ENCODE data around the gene PITPNM1. TPM values are rescaled to one million over a fixed set of nuclear protein-coding genes. Genes with fewer than 3 reads are reported as not detected.
"Not testable (repeated sequence)": the region's sequence is repeated elsewhere in the genome, so short reads cannot be mapped to it uniquely, and the experiment has no call there.

The PITPNM1 gene
- 9.2 and 24.0 TPM in 2 replicates for total RNA-seq (ENCODE audit: low replicate concordance)

DNA sequence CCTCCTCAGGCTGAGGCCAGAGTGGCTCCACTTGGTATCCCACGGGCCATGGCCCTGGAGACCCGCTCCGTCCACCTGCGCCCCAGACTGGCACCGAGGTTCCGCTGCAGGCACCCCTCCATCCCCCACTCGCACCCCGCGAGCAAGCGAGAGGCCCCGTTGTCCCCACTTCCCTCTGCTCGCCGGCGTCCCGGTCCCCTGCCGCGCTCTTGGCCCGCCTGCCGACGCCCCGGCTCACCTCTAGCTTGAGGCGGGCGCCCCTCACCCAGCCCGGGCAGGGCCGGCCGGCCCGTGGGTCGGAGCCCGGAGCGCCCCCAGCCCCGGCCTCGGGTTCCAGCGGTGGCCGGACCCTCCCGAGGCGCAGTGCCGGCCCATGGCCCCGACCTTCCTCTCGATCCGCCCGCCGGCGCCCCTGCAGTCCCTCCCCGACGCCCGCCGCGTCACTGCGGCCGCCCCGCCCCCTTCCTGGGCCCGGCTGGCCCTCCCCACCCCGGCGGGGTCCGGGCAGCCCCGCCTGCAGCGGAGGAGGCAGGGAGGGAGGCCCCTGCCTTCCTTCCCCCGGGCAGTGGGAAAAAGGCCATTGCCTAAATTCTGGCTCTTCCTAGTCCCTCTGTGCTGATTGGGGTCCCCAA lies at the start of gene PITPNM1:
TSS of gene PITPNM1 (minus strand) at position 414 of the 632 bp plus-strand sequence. CDS start 1,183 bp downstream, outside the sequence.
- TF ChIP-seq, protein P1, sequence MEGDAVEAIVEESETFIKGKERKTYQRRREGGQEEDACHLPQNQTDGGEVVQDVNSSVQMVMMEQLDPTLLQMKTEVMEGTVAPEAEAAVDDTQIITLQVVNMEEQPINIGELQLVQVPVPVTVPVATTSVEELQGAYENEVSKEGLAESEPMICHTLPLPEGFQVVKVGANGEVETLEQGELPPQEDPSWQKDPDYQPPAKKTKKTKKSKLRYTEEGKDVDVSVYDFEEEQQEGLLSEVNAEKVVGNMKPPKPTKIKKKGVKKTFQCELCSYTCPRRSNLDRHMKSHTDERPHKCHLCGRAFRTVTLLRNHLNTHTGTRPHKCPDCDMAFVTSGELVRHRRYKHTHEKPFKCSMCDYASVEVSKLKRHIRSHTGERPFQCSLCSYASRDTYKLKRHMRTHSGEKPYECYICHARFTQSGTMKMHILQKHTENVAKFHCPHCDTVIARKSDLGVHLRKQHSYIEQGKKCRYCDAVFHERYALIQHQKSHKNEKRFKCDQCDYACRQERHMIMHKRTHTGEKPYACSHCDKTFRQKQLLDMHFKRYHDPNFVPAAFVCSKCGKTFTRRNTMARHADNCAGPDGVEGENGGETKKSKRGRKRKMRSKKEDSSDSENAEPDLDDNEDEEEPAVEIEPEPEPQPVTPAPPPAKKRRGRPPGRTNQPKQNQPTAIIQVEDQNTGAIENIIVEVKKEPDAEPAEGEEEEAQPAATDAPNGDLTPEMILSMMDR (IDR thresholded peaks at IDR 0.05; ENCODE audit: insufficient read depth, low read length), result no peak
- H3K4me3 ChIP-seq (ENCODE audit: low read depth, low read length), result peak within 1 kb of the TSS; percentile 82
- DNase-seq (ENCODE audit: low read depth), result peak; percentile 25

DNA sequence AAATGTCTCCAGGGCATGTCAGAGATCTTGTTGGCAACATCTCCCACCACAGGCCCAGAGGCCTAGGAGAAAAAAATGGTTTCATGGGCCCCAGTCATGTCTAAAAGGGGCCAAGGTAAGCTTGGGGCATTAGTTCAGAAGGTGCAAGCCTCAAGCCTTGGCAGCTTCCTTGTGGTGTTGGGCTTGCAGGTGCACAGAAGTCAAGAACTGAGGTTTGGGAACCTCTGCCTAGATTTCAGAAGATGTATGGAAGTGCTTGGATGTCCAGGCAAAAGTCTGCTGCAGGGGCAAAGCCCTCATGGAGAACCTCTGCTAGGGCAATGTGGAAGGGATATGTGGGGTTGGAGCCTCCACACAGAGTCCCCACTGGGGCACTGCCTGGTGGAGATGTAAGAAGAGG lies 46.5 kb upstream of the PITPNM1 start:
- H3K4me3 ChIP-seq (ENCODE audit: low read depth, low read length); DNase-seq (ENCODE audit: low read depth): not testable (repeated sequence)

- no peak for DNase-seq (ENCODE audit: low read depth)
- TF ChIP-seq, protein P1 (IDR thresholded peaks at IDR 0.05; ENCODE audit: insufficient read depth, low read length), result no peak
Observed at GRCh38 chr11:67551127-67551526, 46.0 kb upstream of the PITPNM1 start.

DNA sequence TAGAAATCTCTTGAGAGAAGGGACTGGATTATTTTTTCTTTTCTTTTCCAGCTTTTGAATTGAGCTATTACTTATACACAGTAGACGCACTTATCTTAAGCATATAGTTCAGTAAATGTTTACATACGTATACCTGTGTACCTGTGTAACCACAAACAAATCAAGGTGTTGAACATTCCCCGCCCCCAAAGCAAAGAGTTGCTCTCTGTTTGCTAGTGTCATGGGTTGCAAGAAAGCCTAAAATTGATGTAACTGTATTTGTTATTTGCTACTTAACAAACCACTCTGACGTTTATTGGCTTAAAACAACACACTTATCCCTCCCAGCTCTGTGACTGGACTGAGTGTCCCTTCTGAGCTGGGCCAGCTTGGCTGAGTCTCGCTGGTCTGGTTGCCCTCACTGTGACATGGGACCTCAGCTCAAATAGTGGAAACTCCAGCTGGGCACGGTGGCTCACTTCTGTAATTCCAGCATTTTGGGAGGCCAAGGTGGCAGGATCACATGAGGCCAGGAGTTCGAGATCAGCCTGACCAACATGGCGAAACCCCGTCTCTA lies 43.5 kb upstream of the PITPNM1 start:
- TF ChIP-seq, protein P1 (IDR thresholded peaks at IDR 0.05; ENCODE audit: insufficient read depth, low read length), result no peak
- no peak for DNase-seq (ENCODE audit: low read depth)

More at GRCh38 chr11:67551127-67551526, 46.0 kb upstream of the PITPNM1 start:
- H3K4me3 ChIP-seq (ENCODE audit: low read depth, low read length), result no peak overlapping the region

GRCh38 chr11:67548112-67548511 lies 42.9 kb upstream of the PITPNM1 start:
- DNase-seq (ENCODE audit: low read depth); H3K4me3 ChIP-seq (ENCODE audit: low read depth, low read length): not testable (repeated sequence)

More for the DNA sequence above, 43.5 kb upstream of the PITPNM1 start:
- H3K4me3 ChIP-seq (ENCODE audit: low read depth, low read length), result no peak overlapping the region

DNA sequence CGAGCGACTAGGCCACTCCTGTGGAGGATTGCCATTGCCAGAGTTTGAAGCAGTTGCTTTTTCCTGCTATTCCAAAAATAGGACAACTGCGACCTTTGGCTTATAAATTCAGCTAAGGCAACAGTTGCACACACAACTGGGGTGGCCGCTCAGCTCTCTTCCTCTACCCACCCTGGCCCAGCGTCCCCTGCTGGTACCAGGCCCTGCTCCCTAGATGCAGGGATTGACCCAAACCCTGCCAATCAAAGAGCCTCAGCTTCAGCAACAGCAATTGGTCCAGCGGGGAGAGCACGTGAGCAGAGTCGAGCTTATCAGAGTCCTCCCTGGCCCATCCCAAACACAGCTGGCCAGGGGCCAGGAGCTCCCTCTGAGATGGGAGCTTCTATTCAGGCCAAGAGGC lies 40.1 kb upstream of the PITPNM1 start:
- no peak overlapping the region for H3K4me3 ChIP-seq (ENCODE audit: low read depth, low read length)
- TF ChIP-seq, protein P1 (IDR thresholded peaks at IDR 0.05; ENCODE audit: insufficient read depth, low read length), result no peak
- no peak for DNase-seq (ENCODE audit: low read depth)

DNA sequence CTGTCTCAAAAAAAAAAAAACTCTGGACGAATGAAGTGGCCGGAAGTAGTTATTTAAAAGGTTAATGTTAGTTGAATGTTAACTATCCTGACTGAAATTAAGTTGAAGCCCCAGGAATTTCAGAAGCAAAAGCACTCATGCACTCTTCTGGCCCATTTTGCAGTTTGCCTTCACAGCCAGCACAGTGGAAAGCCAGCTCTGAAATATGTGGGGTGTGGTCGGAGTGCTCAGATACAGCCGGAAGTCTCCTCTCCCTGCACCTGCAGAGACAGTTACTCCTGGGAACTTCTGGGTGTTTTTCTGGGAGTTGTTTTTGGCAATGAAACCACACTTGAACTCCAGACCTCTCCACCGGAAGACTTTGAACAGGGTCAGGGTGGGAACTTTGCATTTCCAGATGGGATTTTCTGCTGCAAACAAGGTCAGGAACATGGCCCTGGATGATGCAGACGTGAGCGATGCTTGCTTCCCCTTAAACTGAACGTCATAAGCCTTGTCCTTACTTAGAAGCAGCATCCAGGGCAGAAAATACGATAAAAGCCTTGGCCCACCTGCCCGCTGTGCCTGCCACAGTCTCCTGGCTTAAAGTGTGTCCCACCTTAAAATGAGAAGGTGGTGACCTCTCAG lies 39.6 kb upstream of the PITPNM1 start:
- TF ChIP-seq, protein P1 (IDR thresholded peaks at IDR 0.05; ENCODE audit: insufficient read depth, low read length), result no peak
- H3K4me3 ChIP-seq (ENCODE audit: low read depth, low read length), result no peak overlapping the region
- DNase-seq (ENCODE audit: low read depth), result no peak

Measured in fibroblast of the aortic adventitia (primary cell).